Lung (tissue), 12 donors: Measurements from ENCODE around the gene ADCY1. TPM values are rescaled to one million over a fixed set of nuclear protein-coding genes. Genes with fewer than 3 reads are reported as not detected.

Experiments used
- ATAC-seq: fragments of 200-7000 bp; cut with Tn5 transposase; one replicate; pipeline ENCODE4 v1.9.1; 2020; ENCODE audit warnings: moderate number of reproducible peaks; ENCODE audit not compliant: insufficient read depth, low FRiP score
- DNase-seq, 3 donors: peaks; one replicate each; pipeline ENCODE4 v3.0.0-alpha.2; 2013 to 2017
- H3K27ac ChIP-seq, 2 donors: one replicate each; pipeline ENCODE4 v1.5.1; 2013; ENCODE audit warnings: mild to moderate bottlenecking in 2 of 2, moderate library complexity in 2 of 2, control low read depth in 1 of 2, inconsistent platforms in 1 of 2, low read depth in 1 of 2, low read length in 1 of 2
- H3K27me3 ChIP-seq, 3 donors: one replicate each; pipeline ENCODE4 v1.5.1; 2013; ENCODE audit warnings: low read length in 2 of 3; ENCODE audit not compliant: control insufficient read depth in 3 of 3, insufficient read depth in 3 of 3
- H3K36me3 ChIP-seq, 4 donors: one replicate each; pipeline ENCODE4 v1.5.1; 2013; ENCODE audit warnings: low read length in 4 of 4, mild to moderate bottlenecking in 1 of 4, moderate library complexity in 1 of 4; ENCODE audit not compliant: control insufficient read depth in 4 of 4, insufficient read depth in 4 of 4
- H3K4me1 ChIP-seq, 5 donors: one replicate each; pipeline ENCODE4 v1.5.1; 2013; ENCODE audit warnings: low read length in 5 of 5, mild to moderate bottlenecking in 2 of 5, moderate library complexity in 1 of 5; ENCODE audit not compliant: control insufficient read depth in 5 of 5, insufficient read depth in 5 of 5
- H3K4me3 ChIP-seq: one replicate; pipeline ENCODE4 v1.5.1; 2013; ENCODE audit warnings: mild to moderate bottlenecking, control low read depth, moderate library complexity
- H3K9ac ChIP-seq, 2 donors: one replicate each; pipeline ENCODE4 v1.5.1; 2013; ENCODE audit warnings: low read length in 2 of 2, control low read depth in 1 of 2; ENCODE audit not compliant: insufficient read depth in 1 of 2
- H3K9me3 ChIP-seq, 4 donors: one replicate each; pipeline ENCODE4 v1.5.1; 2013; ENCODE audit warnings: low read length in 3 of 4, mild to moderate bottlenecking in 1 of 4, moderate library complexity in 1 of 4; ENCODE audit not compliant: control insufficient read depth in 4 of 4, insufficient read depth in 3 of 4
- WGBS, 2 donors: extraction: QIAGEN DNeasy Blood & Tissue Kit; methylation state at CpG; one replicate each; pipeline ENCODE4 v1.1.7; 2013; 5-methylcytosine and 5-hydroxymethylcytosine counted together
- polyA plus RNA-seq, 2 donors: library from polyadenylated mRNA; stranded (reverse); fragments of 200-250 nt; gene quantifications; one replicate each; pipeline ENCODE4 v1.2.1, GENCODE V29; 2013
- total RNA-seq, 2 donors: library from RNA; depleted of rRNA in 1 of 2; stranded (reverse); fragments of >200 nt in 1 of 2; gene quantifications; one replicate each; pipeline ENCODE4 v1.2.1, GENCODE V29; 2014 to 2021
- TF ChIP-seq, protein P1 (sequence below): IDR thresholded peaks from 2 replicates; pipeline ENCODE4 v1.5.1; 2012; ENCODE audit warnings: mild to moderate bottlenecking; ENCODE audit errors: control extremely low read depth, extremely low read depth
- donor health status: control.
- donor health status: control.
- donor health status: Bipolar disorder and iron deficiency.
- donor health status: healthy.
- donor health status: DM: yes; HTN: yes; CAD: no.

Gene ADCY1
- total and polyA plus RNA-seq, 4 donors, result 0.14 to 1.8 (median 0.28) TPM

DNA sequence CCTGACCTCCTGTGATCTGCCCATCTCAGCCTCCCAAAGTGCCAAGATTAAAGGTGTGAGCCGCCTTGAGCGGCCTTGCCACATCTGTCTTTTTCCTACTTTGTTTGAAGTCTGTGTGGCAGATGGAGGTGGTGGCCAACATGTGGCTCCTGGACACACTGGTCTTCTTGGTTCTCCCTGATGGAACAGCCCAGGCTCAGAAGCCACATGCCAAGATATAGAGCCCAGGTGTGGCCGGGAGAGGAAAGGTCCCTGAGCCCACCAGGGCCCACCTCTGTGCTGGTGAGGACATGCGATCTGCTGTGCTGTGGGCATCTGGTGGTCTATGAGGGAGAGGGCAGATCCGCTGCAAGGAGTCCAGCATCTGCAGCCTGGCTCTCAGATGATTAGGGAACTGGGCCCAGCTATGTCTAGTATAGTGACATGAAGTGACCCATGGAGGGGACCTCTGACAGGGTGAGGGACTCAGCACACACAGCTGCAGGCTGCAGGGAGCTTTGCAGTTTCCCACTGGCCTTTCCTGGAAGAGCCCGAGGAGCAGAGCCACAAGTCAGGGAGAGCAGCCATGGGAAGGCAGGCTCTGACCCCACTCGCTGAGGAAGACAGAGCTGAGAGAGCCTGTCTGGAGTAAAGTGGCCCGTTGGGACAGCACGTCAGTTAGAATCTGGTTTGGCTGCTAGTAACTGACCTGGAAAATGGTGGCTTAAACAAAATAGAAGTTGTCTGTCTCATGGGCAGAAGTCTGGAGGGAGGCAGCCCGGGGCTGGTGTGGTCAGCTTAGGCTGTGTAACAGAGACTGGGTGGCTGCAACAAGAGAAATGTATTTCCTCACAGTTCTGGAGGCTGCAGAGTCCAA, 25.9 kb downstream of the ADCY1 start:
- H3K9ac ChIP-seq, result no peak overlapping the region
- no peak overlapping the region for H3K27ac ChIP-seq
- H3K9me3 ChIP-seq, result no peaks in the 10 kb centered on the region
- TF ChIP-seq, protein P1, sequence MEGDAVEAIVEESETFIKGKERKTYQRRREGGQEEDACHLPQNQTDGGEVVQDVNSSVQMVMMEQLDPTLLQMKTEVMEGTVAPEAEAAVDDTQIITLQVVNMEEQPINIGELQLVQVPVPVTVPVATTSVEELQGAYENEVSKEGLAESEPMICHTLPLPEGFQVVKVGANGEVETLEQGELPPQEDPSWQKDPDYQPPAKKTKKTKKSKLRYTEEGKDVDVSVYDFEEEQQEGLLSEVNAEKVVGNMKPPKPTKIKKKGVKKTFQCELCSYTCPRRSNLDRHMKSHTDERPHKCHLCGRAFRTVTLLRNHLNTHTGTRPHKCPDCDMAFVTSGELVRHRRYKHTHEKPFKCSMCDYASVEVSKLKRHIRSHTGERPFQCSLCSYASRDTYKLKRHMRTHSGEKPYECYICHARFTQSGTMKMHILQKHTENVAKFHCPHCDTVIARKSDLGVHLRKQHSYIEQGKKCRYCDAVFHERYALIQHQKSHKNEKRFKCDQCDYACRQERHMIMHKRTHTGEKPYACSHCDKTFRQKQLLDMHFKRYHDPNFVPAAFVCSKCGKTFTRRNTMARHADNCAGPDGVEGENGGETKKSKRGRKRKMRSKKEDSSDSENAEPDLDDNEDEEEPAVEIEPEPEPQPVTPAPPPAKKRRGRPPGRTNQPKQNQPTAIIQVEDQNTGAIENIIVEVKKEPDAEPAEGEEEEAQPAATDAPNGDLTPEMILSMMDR, result no peak
- no peak overlapping the region for H3K4me3 ChIP-seq
- H3K4me1 ChIP-seq, result peaks cover 0 to 3% (median 0%) of the 10 kb centered on the region in 5 donors
- DNase-seq (no peak), ATAC-seq (no peak)
- no peaks in the 10 kb centered on the region for H3K36me3 ChIP-seq
- H3K27me3 ChIP-seq, result no peaks in the 10 kb centered on the region
- 91 to 92% methylated on average over 10 of the region's 10 CpGs for WGBS, 2 donors

DNA sequence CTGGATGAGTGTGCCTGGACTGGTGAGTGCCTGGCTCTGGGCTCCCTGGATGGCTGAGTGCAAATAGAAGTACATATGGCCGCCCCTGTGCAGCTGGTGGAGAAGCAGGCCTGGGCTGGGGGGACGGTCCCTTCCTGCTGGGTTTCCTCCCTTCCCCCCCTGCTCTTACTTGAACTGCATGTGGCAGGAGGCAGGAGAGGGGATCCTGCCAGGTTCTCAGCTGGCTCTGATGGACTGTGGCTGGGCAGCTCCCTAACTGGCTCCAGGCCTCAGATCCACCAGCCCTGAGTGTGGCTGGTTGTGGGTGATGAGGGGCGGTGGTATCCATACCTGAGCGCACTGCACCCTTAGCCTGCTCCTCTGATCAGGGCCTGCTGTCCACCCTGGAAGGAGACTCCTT, 26.9 kb downstream of the ADCY1 start:
- no peak for ATAC-seq
- DNase-seq, result no peak
- Histone ChIP-seq H3K27ac (no peak overlapping the region), H3K4me1 (no peaks in the 10 kb centered on the region), H3K36me3 (no peaks in the 10 kb centered on the region), H3K9me3 (no peaks in the 10 kb centered on the region), H3K4me3 (no peak overlapping the region), H3K9ac (no peak overlapping the region), H3K27me3 (no peaks in the 10 kb centered on the region)
- 76 to 83% methylated on average over 4 of the region's 4 CpGs for WGBS, 2 donors
- TF ChIP-seq, protein P1, result no peak

DNA sequence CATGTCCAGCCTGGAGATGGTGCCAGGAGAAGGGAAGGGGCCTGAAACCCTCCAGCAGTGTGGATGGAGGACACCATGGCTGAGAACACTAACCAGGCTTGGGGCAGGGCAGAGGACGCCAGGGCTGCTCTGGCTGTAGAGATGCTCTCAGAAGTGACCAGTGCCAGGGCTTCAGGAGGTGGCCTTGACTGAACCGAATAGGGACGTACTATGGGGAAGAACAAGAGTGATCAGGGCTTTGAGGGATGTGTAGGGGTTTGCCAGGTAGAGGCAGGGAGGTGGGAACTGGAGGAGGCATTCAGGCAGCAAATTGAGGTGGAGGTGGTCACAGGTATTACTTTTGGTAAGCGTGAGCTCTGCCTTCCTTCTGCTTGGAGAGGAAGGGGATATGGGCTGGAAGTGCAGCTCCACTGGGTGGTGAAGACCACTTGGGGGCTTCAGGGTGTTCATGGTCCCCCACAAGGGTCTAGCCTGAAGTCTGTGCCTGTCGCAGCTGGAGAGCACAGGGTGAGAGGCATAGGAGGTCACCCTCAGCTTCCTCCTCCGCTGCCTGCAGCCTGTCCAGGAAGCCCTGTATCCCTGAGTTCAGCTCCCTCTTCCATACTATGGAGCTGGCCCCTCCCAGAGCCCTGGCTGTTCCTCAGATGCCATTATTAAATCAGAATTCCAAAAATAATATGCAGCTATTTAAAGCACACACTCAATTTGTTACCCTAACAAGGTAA, 27.8 kb downstream of the ADCY1 start:
- no peak overlapping the region for H3K4me3 ChIP-seq
- H3K27me3 ChIP-seq, result no peaks in the 10 kb centered on the region
- no peak overlapping the region for H3K27ac ChIP-seq
- no peaks in the 10 kb centered on the region for H3K4me1 ChIP-seq
- H3K9me3 ChIP-seq, result peaks cover 0 to under 1% (median 0%) of the 10 kb centered on the region in 4 donors
- H3K9ac ChIP-seq, result no peak overlapping the region
- no peak for DNase-seq
- 87 to 91% methylated on average over 6 of the region's 6 CpGs for WGBS, 2 donors
- ATAC-seq, result no peak
- H3K36me3 ChIP-seq, result no peaks in the 10 kb centered on the region
- TF ChIP-seq, protein P1, result no peak
